ENCODE data around the gene HP1BP3. TPM values are rescaled to one million over a fixed set of nuclear protein-coding genes. Genes with fewer than 3 reads are reported as not detected.

HP1BP3 gene
- total RNA-seq, 1 donor from 2014 or later, result 267 TPM

DNA sequence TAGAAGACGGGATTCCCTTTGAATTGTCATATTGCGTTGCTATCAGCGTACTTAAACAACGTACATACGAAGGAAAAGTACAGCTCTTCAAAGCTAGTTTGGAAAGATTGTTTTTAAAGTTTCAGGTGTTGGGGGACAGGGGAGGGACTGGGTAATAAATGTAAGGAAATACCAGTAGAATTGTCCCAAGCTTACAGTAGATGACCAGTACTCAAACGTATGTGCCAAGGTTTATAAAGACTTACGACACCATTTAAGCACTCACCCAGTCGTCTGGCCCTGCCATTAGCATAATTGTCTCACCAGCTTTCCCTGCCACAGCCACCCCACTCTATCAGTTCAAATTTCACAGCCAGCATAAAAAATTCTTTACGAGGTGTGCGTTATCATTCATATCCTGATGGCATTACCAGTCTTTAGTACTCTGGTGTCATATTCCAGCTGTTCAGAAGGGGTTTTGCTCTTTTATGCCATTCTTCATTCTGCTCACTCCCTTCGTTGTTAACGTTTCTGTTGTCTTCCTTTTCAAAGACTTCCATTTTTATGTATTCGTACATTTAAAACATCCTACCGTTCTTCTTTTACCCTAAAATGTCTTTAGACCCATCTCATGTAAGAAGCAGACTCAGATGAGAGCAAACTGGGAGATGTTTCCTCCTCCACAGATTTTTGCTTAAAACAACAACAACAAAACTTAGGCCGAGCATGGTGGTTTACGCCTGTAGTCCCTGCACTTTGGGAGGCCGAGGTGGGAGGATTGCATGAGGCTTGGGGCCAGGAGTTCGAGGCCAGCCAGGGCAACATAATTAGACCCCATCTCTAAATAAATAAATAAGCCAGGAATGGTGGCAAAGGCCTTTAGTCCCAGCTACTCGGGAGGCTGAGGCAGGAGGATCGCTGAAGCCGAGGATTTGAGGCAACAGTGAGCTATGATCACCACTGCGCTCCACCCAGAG, 1.0 kb upstream of the HP1BP3 start:
- TF ChIP-seq, protein P1, sequence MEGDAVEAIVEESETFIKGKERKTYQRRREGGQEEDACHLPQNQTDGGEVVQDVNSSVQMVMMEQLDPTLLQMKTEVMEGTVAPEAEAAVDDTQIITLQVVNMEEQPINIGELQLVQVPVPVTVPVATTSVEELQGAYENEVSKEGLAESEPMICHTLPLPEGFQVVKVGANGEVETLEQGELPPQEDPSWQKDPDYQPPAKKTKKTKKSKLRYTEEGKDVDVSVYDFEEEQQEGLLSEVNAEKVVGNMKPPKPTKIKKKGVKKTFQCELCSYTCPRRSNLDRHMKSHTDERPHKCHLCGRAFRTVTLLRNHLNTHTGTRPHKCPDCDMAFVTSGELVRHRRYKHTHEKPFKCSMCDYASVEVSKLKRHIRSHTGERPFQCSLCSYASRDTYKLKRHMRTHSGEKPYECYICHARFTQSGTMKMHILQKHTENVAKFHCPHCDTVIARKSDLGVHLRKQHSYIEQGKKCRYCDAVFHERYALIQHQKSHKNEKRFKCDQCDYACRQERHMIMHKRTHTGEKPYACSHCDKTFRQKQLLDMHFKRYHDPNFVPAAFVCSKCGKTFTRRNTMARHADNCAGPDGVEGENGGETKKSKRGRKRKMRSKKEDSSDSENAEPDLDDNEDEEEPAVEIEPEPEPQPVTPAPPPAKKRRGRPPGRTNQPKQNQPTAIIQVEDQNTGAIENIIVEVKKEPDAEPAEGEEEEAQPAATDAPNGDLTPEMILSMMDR (IDR thresholded peaks at IDR 0.05), result no peak
- TF ChIP-seq POLR2AphosphoS5 (IDR thresholded peaks at IDR 0.05; ENCODE audit: insufficient read depth in 1 of 2, low read depth in 1 of 2), result no peak
- no peak for TF ChIP-seq POLR2A (IDR thresholded peaks at IDR 0.05)
- Histone ChIP-seq H3K36me3 (no peaks in the 10 kb centered on the region), H3K4me1 (peaks cover 32% of the 10 kb centered on the region), H3K27me3 (no peaks in the 10 kb centered on the region), H3K4me3 (peak overlapping the region; percentile 80), H3K9me3 (no peaks in the 10 kb centered on the region), H3K27ac (peak overlapping the region; percentile 98)
- intact Hi-C loops (cut with DNase I), result loop anchor here (5.0 kb wide), 1 partner anchor 1846 kb away; no protein-coding TSS in a partner anchor
- no peak for DNase-seq (ENCODE audit: extremely low spot score in 2 of 2)

DNA sequence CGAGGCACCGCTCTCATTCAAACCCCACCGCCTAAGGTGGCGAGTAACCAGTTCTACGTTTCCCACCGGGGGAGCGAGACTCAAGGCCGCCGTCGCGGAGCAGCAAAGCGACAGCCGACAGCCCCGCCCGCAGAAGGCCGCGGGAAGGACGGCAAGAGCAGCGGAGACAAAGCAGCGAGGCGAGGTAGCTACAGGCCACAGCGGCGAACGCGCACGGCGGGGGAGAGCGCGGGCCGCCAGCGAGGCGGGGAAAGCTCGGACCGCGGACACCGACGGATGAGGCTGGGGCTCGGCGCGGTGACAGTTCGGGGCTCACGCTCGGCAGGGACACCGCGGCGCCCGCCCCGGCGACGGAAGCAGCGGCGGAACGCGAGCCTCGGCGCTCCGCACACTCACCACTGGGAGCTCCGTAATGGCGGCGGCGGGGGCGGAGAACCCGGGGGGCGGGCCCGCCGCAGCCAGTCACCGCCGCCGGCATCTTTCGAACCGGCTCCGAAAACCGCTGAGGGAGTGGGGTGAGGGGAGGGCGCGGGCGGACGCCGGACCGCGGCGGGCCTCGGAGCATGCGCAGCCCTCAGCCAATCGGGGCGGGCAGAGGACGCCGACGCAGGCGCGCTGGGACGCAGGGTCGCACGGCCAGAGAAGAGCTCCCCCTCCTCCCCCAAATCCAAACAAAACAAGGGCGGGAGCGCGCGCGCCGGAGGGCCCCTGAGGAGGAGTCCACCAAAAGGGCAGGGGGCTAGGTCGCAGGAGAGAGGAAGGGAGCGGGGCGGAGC, 666 bp downstream of the HP1BP3 start:
- H3K27me3 ChIP-seq, result no peaks in the 10 kb centered on the region
- H3K36me3 ChIP-seq, result no peaks in the 10 kb centered on the region
- TF ChIP-seq POLR2A (IDR thresholded peaks at IDR 0.05), result peak in 1 of 2 donors; percentile 54
- TF ChIP-seq POLR2AphosphoS5 (IDR thresholded peaks at IDR 0.05; ENCODE audit: insufficient read depth in 1 of 2, low read depth in 1 of 2), result peak in 1 of 2 donors; percentile 80
- TF ChIP-seq, protein P1 (IDR thresholded peaks at IDR 0.05), result no peak
- peak overlapping the region; percentile 80 for H3K4me3 ChIP-seq
- peaks cover 49% of the 10 kb centered on the region for H3K4me1 ChIP-seq
- intact Hi-C loops (cut with DNase I), result loop anchor here (5.0 kb wide), 1 partner anchor 1844 kb away; no protein-coding TSS in a partner anchor
- no peaks in the 10 kb centered on the region for H3K9me3 ChIP-seq
- H3K27ac ChIP-seq, result peak overlapping the region; percentile 98
- DNase-seq (ENCODE audit: extremely low spot score in 2 of 2), result peak in 1 of 2 donors; percentile 97

DNA sequence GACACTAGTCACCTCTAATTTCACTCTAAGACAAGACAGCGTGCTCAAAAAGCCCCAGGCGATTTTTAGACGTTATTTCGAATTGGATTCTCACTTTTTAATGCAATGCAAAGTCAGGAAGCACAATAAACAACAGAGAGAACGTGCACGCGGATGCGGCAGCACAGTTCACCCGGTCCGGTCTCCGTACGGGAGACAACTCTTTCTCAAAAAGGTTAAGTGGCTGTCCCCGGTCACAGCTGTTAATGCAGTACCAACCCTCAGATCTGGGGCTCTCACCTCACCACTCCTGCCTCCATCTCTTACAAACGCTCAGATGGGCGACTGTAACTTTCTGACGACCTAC, 1.2 kb downstream of the HP1BP3 start:
- Histone ChIP-seq H3K4me3 (peak overlapping the region; percentile 80), H3K27ac (peak overlapping the region; percentile 98), H3K9me3 (no peaks in the 10 kb centered on the region), H3K4me1 (peaks cover 55% of the 10 kb centered on the region), H3K36me3 (no peaks in the 10 kb centered on the region), H3K27me3 (no peaks in the 10 kb centered on the region)
- TF ChIP-seq, protein P1 (IDR thresholded peaks at IDR 0.05), result no peak
- TF ChIP-seq POLR2AphosphoS5 (IDR thresholded peaks at IDR 0.05; ENCODE audit: insufficient read depth in 1 of 2, low read depth in 1 of 2) (no peak), POLR2A (IDR thresholded peaks at IDR 0.05) (no peak)
- DNase-seq (ENCODE audit: extremely low spot score in 2 of 2), result no peak
- intact Hi-C loops (cut with DNase I), result loop anchor here (5.0 kb wide), 1 partner anchor 1844 kb away; no protein-coding TSS in a partner anchor

DNA sequence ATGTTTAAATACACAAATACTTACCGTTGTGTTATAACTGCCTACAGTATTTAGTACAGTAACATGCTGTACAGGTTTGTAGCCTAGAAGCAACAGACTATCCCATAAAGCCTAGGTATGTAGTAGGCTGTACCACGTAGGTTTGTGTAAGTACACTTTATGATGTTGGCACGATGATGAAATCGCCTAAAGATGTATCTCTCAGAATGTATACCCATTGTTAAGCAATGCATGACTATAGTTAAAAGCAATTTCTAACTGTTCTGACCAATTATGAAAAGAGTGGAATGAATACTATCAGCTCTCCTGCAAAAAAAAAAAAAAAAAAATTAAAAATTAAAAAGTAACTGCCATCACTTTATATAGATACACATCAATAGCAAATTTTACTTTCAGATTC, 11.4 kb downstream of the HP1BP3 start:
- Histone ChIP-seq H3K36me3 (peaks cover 0 to 48% of the 10 kb centered on the region in 2 donors), H3K27ac (no peak overlapping the region), H3K4me3 (no peak overlapping the region), H3K4me1 (peaks cover 41% of the 10 kb centered on the region), H3K27me3 (no peaks in the 10 kb centered on the region), H3K9me3 (no peaks in the 10 kb centered on the region)
- TF ChIP-seq POLR2A (IDR thresholded peaks at IDR 0.05) (no peak), POLR2AphosphoS5 (IDR thresholded peaks at IDR 0.05; ENCODE audit: insufficient read depth in 1 of 2, low read depth in 1 of 2) (no peak)
- TF ChIP-seq, protein P1 (IDR thresholded peaks at IDR 0.05), result no peak
- DNase-seq (ENCODE audit: extremely low spot score in 2 of 2), result no peak
- intact Hi-C loops (cut with DNase I), result no loop called here
